Subcutaneous abdominal adipose tissue (tissue), 5 donors: ENCODE results near the gene CNIH3.

ENCODE experiments used
- H3K27ac ChIP-seq: one replicate; pipeline ENCODE4 v1.7.0; 2013; ENCODE audit warnings: low read depth, mild to moderate bottlenecking, inconsistent platforms, low read length, moderate library complexity
- H3K27me3 ChIP-seq, 5 donors: one replicate each; pipeline ENCODE4 v1.7.0; 2013; ENCODE audit warnings: low read length in 5 of 5, inconsistent platforms in 1 of 5; ENCODE audit not compliant: control insufficient read depth in 5 of 5, insufficient read depth in 4 of 5
- H3K36me3 ChIP-seq, 5 donors: one replicate each; pipeline ENCODE4 v1.7.0; 2013; ENCODE audit warnings: low read length in 5 of 5; ENCODE audit not compliant: control insufficient read depth in 5 of 5, insufficient read depth in 5 of 5
- H3K4me1 ChIP-seq, 5 donors: one replicate each; pipeline ENCODE4 v1.7.0; 2013; ENCODE audit warnings: low read length in 5 of 5, mild to moderate bottlenecking in 3 of 5, moderate library complexity in 1 of 5; ENCODE audit not compliant: control insufficient read depth in 5 of 5, insufficient read depth in 5 of 5
- H3K4me3 ChIP-seq, 5 donors: one replicate each; pipeline ENCODE4 v1.7.0; 2013; ENCODE audit warnings: low read length in 5 of 5, low read depth in 1 of 5
- H3K9ac ChIP-seq, 5 donors: one replicate each; pipeline ENCODE4 v1.7.0; 2013; ENCODE audit warnings: low read length in 5 of 5, mild to moderate bottlenecking in 4 of 5, moderate library complexity in 3 of 5
- H3K9me3 ChIP-seq, 5 donors: one replicate each; pipeline ENCODE4 v1.7.0; 2013; ENCODE audit warnings: low read length in 5 of 5; ENCODE audit not compliant: control insufficient read depth in 5 of 5
- donor health status: healthy.
- donor health status: healthy.
- donor health status: healthy.
- donor health status: healthy.
- donor health status: healthy.

Gene CNIH3

GRCh38 chr1:224783006-224783651 lies 167.0 kb downstream of the CNIH3 start:
- Histone ChIP-seq H3K4me1 (peaks cover 0 to 16% (median 6%) of the 10 kb centered on the region in 5 donors), H3K9ac (no peak overlapping the region), H3K36me3 (no peaks in the 10 kb centered on the region), H3K27me3 (no peaks in the 10 kb centered on the region), H3K4me3 (no peak overlapping the region), H3K9me3 (no peaks in the 10 kb centered on the region), H3K27ac (no peak overlapping the region)

- H3K27ac ChIP-seq: no peak overlapping the region
- no peak overlapping the region for H3K9ac ChIP-seq
- no peaks in the 10 kb centered on the region for H3K36me3 ChIP-seq
These were observed 168.3 kb downstream of the CNIH3 start for GRCh38 chr1:224784265-224785039.

GRCh38 chr1:224785040-224785328 lies 168.9 kb downstream of the CNIH3 start:
- no peaks in the 10 kb centered on the region for H3K9me3 ChIP-seq
- no peaks in the 10 kb centered on the region for H3K36me3 ChIP-seq
- no peak overlapping the region for H3K4me3 ChIP-seq
- peaks cover 0 to 16% (median 6%) of the 10 kb centered on the region in 5 donors for H3K4me1 ChIP-seq
- H3K27me3 ChIP-seq: no peaks in the 10 kb centered on the region
- H3K9ac ChIP-seq: no peak overlapping the region
- no peak overlapping the region for H3K27ac ChIP-seq

More at GRCh38 chr1:224784265-224785039, 168.3 kb downstream of the CNIH3 start:
- no peaks in the 10 kb centered on the region for H3K9me3 ChIP-seq
- peaks cover 0 to 16% (median 6%) of the 10 kb centered on the region in 5 donors for H3K4me1 ChIP-seq
- H3K27me3 ChIP-seq: no peaks in the 10 kb centered on the region
- no peak overlapping the region for H3K4me3 ChIP-seq

GRCh38 chr1:224785622-224786021 lies 169.5 kb downstream of the CNIH3 start:
- Histone ChIP-seq H3K27me3 (no peaks in the 10 kb centered on the region), H3K4me1 (peaks cover 0 to 16% (median 6%) of the 10 kb centered on the region in 5 donors)

GRCh38 chr1:224786533-224787250 lies 170.6 kb downstream of the CNIH3 start:
- Histone ChIP-seq H3K9me3 (no peaks in the 10 kb centered on the region), H3K9ac (no peak overlapping the region), H3K4me1 (peaks cover 0 to 16% (median 6%) of the 10 kb centered on the region in 5 donors), H3K27me3 (no peaks in the 10 kb centered on the region), H3K27ac (no peak overlapping the region), H3K36me3 (no peaks in the 10 kb centered on the region), H3K4me3 (no peak overlapping the region)

More at GRCh38 chr1:224785622-224786021, 169.5 kb downstream of the CNIH3 start:
- no peaks in the 10 kb centered on the region for H3K9me3 ChIP-seq
- no peak overlapping the region for H3K4me3 ChIP-seq
- H3K27ac ChIP-seq: no peak overlapping the region
- no peak overlapping the region for H3K9ac ChIP-seq
- H3K36me3 ChIP-seq: no peaks in the 10 kb centered on the region

GRCh38 chr1:224789311-224789710 lies 173.2 kb downstream of the CNIH3 start:
- Histone ChIP-seq H3K9ac (no peak overlapping the region), H3K4me1 (peaks cover 0 to 8% (median 5%) of the 10 kb centered on the region in 5 donors), H3K4me3 (no peak overlapping the region), H3K36me3 (no peaks in the 10 kb centered on the region), H3K27me3 (no peaks in the 10 kb centered on the region), H3K27ac (no peak overlapping the region), H3K9me3 (no peaks in the 10 kb centered on the region)
